ENCODE measurements around the gene RAB12. TPM values are rescaled to one million over a fixed set of nuclear protein-coding genes. Genes with fewer than 3 reads are reported as not detected.
A peak's percentile ranks its signal among the peaks of the same experiment; 100 is the strongest.

Gene RAB12
- total RNA-seq, 1 experiment from 2014 or later = 51.3 TPM

GRCh38 chr18:8657873-8658470 is 48.7 kb downstream of the RAB12 start:
- no peak overlapping the region for H3K4me3 Mint-ChIP-seq

More at GRCh38 chr18:8657873-8658470, 48.7 kb downstream of the RAB12 start:
- peak; percentile 44 for DNase-seq
- no peak overlapping the region for H4K5ac ChIP-seq (ENCODE audit: insufficient read length, low read depth, low read length)
- H4K91ac ChIP-seq (ENCODE audit: insufficient read length, low read depth, low read length) = no peak overlapping the region
- peaks cover 40 to 42% of the 10 kb centered on the region in 2 experiments for H3K4me1 Mint-ChIP-seq
- H3K23me2 ChIP-seq (ENCODE audit: insufficient read length, low read depth, low read length, poor library complexity, severe bottlenecking) = no peaks in the 10 kb centered on the region
- H3K9ac ChIP-seq (ENCODE audit: extremely low read depth, insufficient read length, low read length) = no peak overlapping the region
- H3K18ac ChIP-seq (ENCODE audit: insufficient read length, low read depth, low read length) = no peak overlapping the region
- H2BK12ac ChIP-seq (ENCODE audit: insufficient read length, low read depth, low read length) = no peak overlapping the region
- no peak overlapping the region for H2BK15ac ChIP-seq (ENCODE audit: low read depth, low read length)
- TF ChIP-seq CTCF (conservative IDR thresholded peaks at IDR 0.05) = no peak
- H2AFZ ChIP-seq (ENCODE audit: low read length) = no peak overlapping the region
- no peak overlapping the region for H2BK5ac ChIP-seq (ENCODE audit: insufficient read length, low read length)
- H3K9me3 ChIP-seq (ENCODE audit: control insufficient read depth, low read depth, low read length) = no peaks in the 10 kb centered on the region
- H3K27me3 Mint-ChIP-seq (ENCODE audit: low read depth) = no peaks in the 10 kb centered on the region; the same call in 1 of the 2 replicates
- H3K4me2 ChIP-seq (ENCODE audit: insufficient read depth, insufficient read length, low read length) = no peak overlapping the region
- no peaks in the 10 kb centered on the region for H3K27me3 ChIP-seq (ENCODE audit: insufficient read depth, low read length)
- no peaks in the 10 kb centered on the region for H3K79me2 ChIP-seq (ENCODE audit: insufficient read depth, low read length)
- no peak overlapping the region for H3T11ph ChIP-seq (ENCODE audit: low read length)
- peaks cover 7% of the 10 kb centered on the region for H3K4me1 ChIP-seq (ENCODE audit: insufficient read depth, low read length)
- no peak overlapping the region for H2AK5ac ChIP-seq (ENCODE audit: insufficient read length, low read length)
- no peak overlapping the region for H3K56ac ChIP-seq (ENCODE audit: insufficient read length, low read depth, low read length)
- no peak overlapping the region for H3K14ac ChIP-seq (ENCODE audit: insufficient read depth, low read length)
- H4K8ac ChIP-seq (replicated peaks; ENCODE audit: insufficient read length, low read depth, low read length) = no peak overlapping the region
- no peak overlapping the region for H3K23ac ChIP-seq (ENCODE audit: insufficient read length, low read depth, low read length)
- no peaks in the 10 kb centered on the region for H3K36me3 Mint-ChIP-seq (ENCODE audit: insufficient read depth in 1 of 3, low read depth in 3 of 3)
- H3K27ac ChIP-seq (ENCODE audit: insufficient read length, low read depth, low read length) = no peak overlapping the region
- no peak overlapping the region for H3K4ac ChIP-seq (ENCODE audit: low read depth, low read length)
- no peaks in the 10 kb centered on the region for H4K20me1 ChIP-seq (ENCODE audit: control insufficient read depth, insufficient read depth, insufficient read length)
- no CpG with 5 or more reads among the region's 14 CpGs for WGBS (ENCODE audit: extremely low coverage, insufficient read length, low lambda C conversion rate)
- peak overlapping the region in 2 of 3 experiments; percentile 29 to 53; a peak in 2 of 7 replicates for H3K27ac Mint-ChIP-seq
- no peaks in the 10 kb centered on the region; a peak in 1 of 5 replicates for H3K9me3 Mint-ChIP-seq
- no peaks in the 10 kb centered on the region for H3K79me1 ChIP-seq (ENCODE audit: insufficient read depth, low read depth, low read length, poor library complexity, severe bottlenecking)
- no peak overlapping the region for H2BK120ac ChIP-seq (ENCODE audit: low read depth, low read length, poor library complexity, severe bottlenecking)
- H2BK20ac ChIP-seq (ENCODE audit: low read depth, low read length, poor library complexity, severe bottlenecking) = no peak overlapping the region
